Liver (tissue), 9 donors: ENCODE data around the gene DAPK1. TPM values are rescaled to one million over a fixed set of nuclear protein-coding genes. Genes with fewer than 3 reads are reported as not detected.

Experiments used
- DNase-seq: peaks from one replicate; pipeline ENCODE4 v3.0.0-alpha.2; 2017; ENCODE audit warnings: low spot score
- H3K27ac ChIP-seq, 2 donors: one replicate each; pipeline ENCODE4 v1.7.0; 2013; ENCODE audit warnings: inconsistent platforms in 2 of 2, low read length in 2 of 2, control low read depth in 1 of 2, low read depth in 1 of 2, mild to moderate bottlenecking in 1 of 2
- H3K27me3 ChIP-seq, 4 donors: one replicate each; pipeline versions ENCODE4 v1.6.1 to v1.7.0; 2013; ENCODE audit warnings: low read length in 3 of 4, inconsistent platforms in 1 of 4, mild to moderate bottlenecking in 1 of 4, moderate library complexity in 1 of 4; ENCODE audit not compliant: control insufficient read depth in 4 of 4, insufficient read depth in 4 of 4
- H3K36me3 ChIP-seq, 4 donors: one replicate each; pipeline versions ENCODE4 v1.6.1 to v1.7.0; 2013; ENCODE audit warnings: low read length in 3 of 4, mild to moderate bottlenecking in 3 of 4, low read depth in 1 of 4, moderate library complexity in 1 of 4; ENCODE audit not compliant: control insufficient read depth in 4 of 4, insufficient read depth in 3 of 4
- H3K4me1 ChIP-seq, 4 donors: one replicate each; pipeline versions ENCODE4 v1.6.1 to v1.7.0; 2013; ENCODE audit warnings: low read length in 3 of 4, mild to moderate bottlenecking in 3 of 4, moderate library complexity in 1 of 4; ENCODE audit not compliant: control insufficient read depth in 4 of 4, insufficient read depth in 4 of 4
- H3K4me3 ChIP-seq, 3 donors: one replicate each; pipeline versions ENCODE4 v1.6.1 to v1.7.0; 2013; ENCODE audit warnings: low read length in 3 of 3, control low read depth in 1 of 3, low read depth in 1 of 3, mild to moderate bottlenecking in 1 of 3
- H3K9ac ChIP-seq, 2 donors: one replicate each; pipeline ENCODE4 v1.7.0; 2013; ENCODE audit warnings: low read length in 2 of 2, mild to moderate bottlenecking in 2 of 2, moderate library complexity in 2 of 2, control low read depth in 1 of 2, low read depth in 1 of 2
- H3K9me3 ChIP-seq, 4 donors: one replicate each; pipeline versions ENCODE4 v1.6.1 to v1.7.0; 2013; ENCODE audit warnings: low read length in 3 of 4; ENCODE audit not compliant: control insufficient read depth in 4 of 4
- ATF3 ChIP-seq: IDR thresholded peaks from 2 replicates; pipeline ENCODE4 v1.6.1; 2016; ENCODE audit warnings: antibody characterized with exemption
- CTCF ChIP-seq: fragments of 150-350 bp; IDR thresholded peaks from 2 replicates; pipeline ENCODE4 v1.5.1; 2017; ENCODE audit warnings: improper control_type of control experiment, low read depth, low read length; ENCODE audit not compliant: missing input control
- EGR1 ChIP-seq, 2 donors: IDR thresholded peaks; 2 replicates each; pipeline ENCODE4 v1.6.1; 2016 to 2018; ENCODE audit warnings: antibody characterized with exemption in 2 of 2, low read depth in 2 of 2
- FOXA1 ChIP-seq: IDR thresholded peaks from 2 replicates; pipeline ENCODE4 v1.6.1; 2016; ENCODE audit warnings: antibody characterized with exemption
- FOXA2 ChIP-seq: IDR thresholded peaks from 2 replicates; pipeline ENCODE4 v1.6.1; 2016; ENCODE audit warnings: antibody characterized with exemption
- GABPA ChIP-seq, 2 donors: IDR thresholded peaks in 1 of 2; conservative IDR thresholded peaks in 1 of 2; 2 replicates each; pipeline ENCODE4 v1.6.1; 2016; ENCODE audit warnings: antibody characterized with exemption in 2 of 2, mild to moderate bottlenecking in 1 of 2, moderate library complexity in 1 of 2
- HNF4A ChIP-seq, 2 donors: conservative IDR thresholded peaks; 2 replicates each; pipeline ENCODE4 v1.6.1; 2016; ENCODE audit warnings: antibody characterized with exemption in 2 of 2, mild to moderate bottlenecking in 2 of 2
- HNF4G ChIP-seq: IDR thresholded peaks from 2 replicates; pipeline ENCODE4 v1.6.1; 2016; ENCODE audit warnings: antibody characterized with exemption
- JUND ChIP-seq, 2 donors: IDR thresholded peaks; 2 replicates each; pipeline ENCODE4 v1.6.1; 2016; ENCODE audit warnings: antibody characterized with exemption in 2 of 2
- NR2F2 ChIP-seq: IDR thresholded peaks from 2 replicates; pipeline ENCODE4 v1.6.1; 2016; ENCODE audit warnings: antibody characterized with exemption
- RAD21 ChIP-seq, 2 donors: IDR thresholded peaks; 2 replicates each; pipeline ENCODE4 v1.6.1; 2016; ENCODE audit warnings: antibody characterized with exemption in 2 of 2, mild to moderate bottlenecking in 2 of 2
- REST ChIP-seq: IDR thresholded peaks from 2 replicates; pipeline ENCODE4 v1.6.1; 2016; ENCODE audit warnings: antibody characterized with exemption, mild to moderate bottlenecking
- RXRA ChIP-seq, 2 donors: IDR thresholded peaks; 2 replicates each; pipeline ENCODE4 v1.6.1; 2017 to 2018; ENCODE audit warnings: antibody characterized with exemption in 2 of 2, mild to moderate bottlenecking in 1 of 2
- TAF1 ChIP-seq: conservative IDR thresholded peaks from 2 replicates; pipeline ENCODE4 v1.6.1; 2016; ENCODE audit warnings: antibody characterized with exemption, mild to moderate bottlenecking
- YY1 ChIP-seq: IDR thresholded peaks from 2 replicates; pipeline ENCODE4 v1.6.1; 2016; ENCODE audit warnings: antibody characterized with exemption, mild to moderate bottlenecking
- ZBTB33 ChIP-seq: IDR thresholded peaks from 2 replicates; pipeline ENCODE4 v1.6.1; 2016; ENCODE audit warnings: antibody characterized with exemption
- WGBS: extraction: QIAGEN DNeasy Blood & Tissue Kit; methylation state at CpG from one replicate; pipeline ENCODE4 v1.1.7; 2013; 5-methylcytosine and 5-hydroxymethylcytosine counted together
- polyA plus RNA-seq, 2 donors: library from polyadenylated mRNA; stranded (reverse) in 1 of 2; unstranded in 1 of 2; fragments of 200-250 nt in 1 of 2; fragments of >200 nt in 1 of 2; fragmentation: Nextera tagmentation in 1 of 2; extraction: Ambion mirVana in 1 of 2; gene quantifications; one replicate each; pipeline versions ENCODE4 v1.2.1 to v1.2.3, GENCODE V29; 2013 to 2015
- total RNA-seq, 2 donors: library from RNA; depleted of rRNA; stranded (reverse); fragments of >200 nt; gene quantifications; one replicate each; pipeline ENCODE4 v1.2.3, GENCODE V29; 2014
- donor health status: healthy.
- donor health status: healthy.
- donor health status: healthy.
- donor health status: healthy.
- donor health status: healthy.

DAPK1 gene
- total and polyA plus RNA-seq, 4 donors, result 14.0 to 40.8 (median 21.8) TPM

GRCh38 chr9:87615547-87616148 lies 118.0 kb downstream of the DAPK1 start:
- no peak for DNase-seq
- 96% methylated on average over 6 of the region's 6 CpGs for WGBS
- TF ChIP-seq NR2F2 (no peak), JUND (IDR thresholded peaks at IDR 0.05) (no peak), ZBTB33 (no peak), ATF3 (no peak), YY1 (no peak), TAF1 (no peak), REST (no peak), HNF4A (conservative IDR thresholded peaks at IDR 0.05) (no peak), RXRA (IDR thresholded peaks at IDR 0.05) (no peak), HNF4G (no peak)
- Histone ChIP-seq H3K9me3 (no peaks in the 10 kb centered on the region), H3K9ac (no peak overlapping the region), H3K27me3 (no peaks in the 10 kb centered on the region), H3K36me3 (peaks cover 0 to 15% (median 2%) of the 10 kb centered on the region in 4 donors), H3K4me3 (no peak overlapping the region), H3K4me1 (peaks cover 17 to 52% (median 44%) of the 10 kb centered on the region in 4 donors), H3K27ac (no peak overlapping the region)

- TF ChIP-seq JUND (IDR thresholded peaks at IDR 0.05) (no peak), NR2F2 (no peak), ATF3 (no peak), HNF4A (conservative IDR thresholded peaks at IDR 0.05) (no peak), YY1 (no peak), EGR1 (IDR thresholded peaks at IDR 0.05; ENCODE audit: low read depth in 2 of 2) (no peak), FOXA2 (no peak), CTCF (no peak), GABPA (IDR thresholded peaks at IDR 0.05 in 1 of 2, conservative IDR thresholded peaks at IDR 0.05 in 1 of 2) (no peak), REST (no peak), FOXA1 (no peak), RAD21 (IDR thresholded peaks at IDR 0.05) (no peak), HNF4G (no peak), ZBTB33 (no peak), RXRA (IDR thresholded peaks at IDR 0.05) (no peak)
- Histone ChIP-seq H3K27ac (no peak overlapping the region), H3K27me3 (no peaks in the 10 kb centered on the region), H3K4me3 (no peak overlapping the region), H3K36me3 (peaks cover 0 to 15% (median 2%) of the 10 kb centered on the region in 4 donors), H3K9me3 (no peaks in the 10 kb centered on the region), H3K4me1 (peaks cover 5 to 26% (median 20%) of the 10 kb centered on the region in 4 donors), H3K9ac (no peak overlapping the region)
- 86% methylated on average over 2 of the region's 2 CpGs for WGBS
- no peak for DNase-seq
Measured at GRCh38 chr9:87618226-87618625, 120.6 kb downstream of the DAPK1 start.
